ENCODE data around the gene COA8. TPM values are rescaled to one million over a fixed set of nuclear protein-coding genes. Genes with fewer than 3 reads are reported as not detected.

The COA8 gene
- total and polyA plus RNA-seq, 2 donors (not counting 3 experiments of a cell fraction or from before 2014, with no cell fraction given): 19.1 to 46.4 TPM

DNA sequence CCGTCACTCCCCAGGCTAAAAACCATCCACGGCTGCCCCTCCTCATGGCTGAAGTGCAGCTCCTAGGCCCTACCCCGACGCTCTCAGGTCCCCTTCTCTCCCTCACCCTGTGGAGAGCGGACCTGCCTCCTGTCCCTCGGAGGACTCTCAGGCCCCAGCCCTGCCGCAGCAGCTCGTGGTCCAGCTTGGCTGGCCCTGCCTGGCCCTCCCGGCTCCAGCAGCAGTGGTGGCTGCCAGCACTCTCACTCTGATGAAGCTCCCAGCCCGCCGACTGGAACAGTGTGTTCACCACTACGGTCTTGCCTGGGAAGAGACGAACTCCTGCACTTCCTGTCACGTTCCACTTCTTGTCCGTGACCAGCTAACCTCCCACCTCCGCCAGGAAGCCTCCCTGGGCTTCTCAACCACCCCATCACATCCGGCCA lies 11.4 kb upstream of the COA8 start:
- intact Hi-C loops (cut with micrococcal nuclease) (no loop called here), dilution Hi-C loops (cut with MboI; ENCODE audit: extremely low pct_ligation_motif_present, low sequenced_read_pairs) (no loop called here)
- H3K4me2 ChIP-seq (ENCODE audit: insufficient read depth, low read length): no peak overlapping the region
- H3K79me2 ChIP-seq (ENCODE audit: control insufficient read depth, insufficient read depth, low read length): peaks cover 4% of the 10 kb centered on the region
- no peaks in the 10 kb centered on the region for H3K4me1 ChIP-seq (ENCODE audit: control insufficient read depth, extremely low read depth, insufficient read depth, low read length)
- BruUV-seq (replicated peaks): no TSS peak
- no peak for TF ChIP-seq POLR2AphosphoS5 (IDR thresholded peaks at IDR 0.05; ENCODE audit: insufficient read depth, low read depth, low read length)
- no peak for TF ChIP-seq FOS (IDR thresholded peaks at IDR 0.05; ENCODE audit: borderline replicate concordance, insufficient read depth, low read length)
- TF ChIP-seq MYC (IDR thresholded peaks at IDR 0.05; ENCODE audit: low read depth, low read length): no peak
- no peak for TF ChIP-seq GATA2 (IDR thresholded peaks at IDR 0.05; ENCODE audit: insufficient read depth, insufficient read length, low read depth, low read length)
- TF ChIP-seq POLR2A (IDR thresholded peaks at IDR 0.05; ENCODE audit: low read depth, low read length): no peak
- TF ChIP-seq, protein P1, sequence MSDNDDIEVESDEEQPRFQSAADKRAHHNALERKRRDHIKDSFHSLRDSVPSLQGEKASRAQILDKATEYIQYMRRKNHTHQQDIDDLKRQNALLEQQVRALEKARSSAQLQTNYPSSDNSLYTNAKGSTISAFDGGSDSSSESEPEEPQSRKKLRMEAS (IDR thresholded peaks at IDR 0.05; ENCODE audit: insufficient read depth, insufficient read length): no peak
- TF ChIP-seq EZH2 (IDR thresholded peaks at IDR 0.05; ENCODE audit: borderline replicate concordance, low read depth, low read length, severe bottlenecking): no peak
- TF ChIP-seq, protein P2, sequence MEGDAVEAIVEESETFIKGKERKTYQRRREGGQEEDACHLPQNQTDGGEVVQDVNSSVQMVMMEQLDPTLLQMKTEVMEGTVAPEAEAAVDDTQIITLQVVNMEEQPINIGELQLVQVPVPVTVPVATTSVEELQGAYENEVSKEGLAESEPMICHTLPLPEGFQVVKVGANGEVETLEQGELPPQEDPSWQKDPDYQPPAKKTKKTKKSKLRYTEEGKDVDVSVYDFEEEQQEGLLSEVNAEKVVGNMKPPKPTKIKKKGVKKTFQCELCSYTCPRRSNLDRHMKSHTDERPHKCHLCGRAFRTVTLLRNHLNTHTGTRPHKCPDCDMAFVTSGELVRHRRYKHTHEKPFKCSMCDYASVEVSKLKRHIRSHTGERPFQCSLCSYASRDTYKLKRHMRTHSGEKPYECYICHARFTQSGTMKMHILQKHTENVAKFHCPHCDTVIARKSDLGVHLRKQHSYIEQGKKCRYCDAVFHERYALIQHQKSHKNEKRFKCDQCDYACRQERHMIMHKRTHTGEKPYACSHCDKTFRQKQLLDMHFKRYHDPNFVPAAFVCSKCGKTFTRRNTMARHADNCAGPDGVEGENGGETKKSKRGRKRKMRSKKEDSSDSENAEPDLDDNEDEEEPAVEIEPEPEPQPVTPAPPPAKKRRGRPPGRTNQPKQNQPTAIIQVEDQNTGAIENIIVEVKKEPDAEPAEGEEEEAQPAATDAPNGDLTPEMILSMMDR (IDR thresholded peaks at IDR 0.05; ENCODE audit: extremely low read depth in 1 of 2, insufficient read depth in 1 of 2, low read depth in 1 of 2, low read length in 2 of 2): no peak
- H3K27ac ChIP-seq (ENCODE audit: insufficient read depth, low read depth, low read length): no peak overlapping the region
- no peaks in the 10 kb centered on the region for H3K36me3 ChIP-seq (ENCODE audit: control insufficient read depth in 2 of 2, extremely low read depth in 1 of 2, insufficient read depth in 2 of 2, low read length in 2 of 2)
- no peaks in the 10 kb centered on the region for H3K9me3 ChIP-seq (replicated peaks; ENCODE audit: control insufficient read depth, insufficient read depth, low read length)
- ChIA-PET CTCF (interaction anchor here (0.9 to 14.4 kb wide), 2 partner anchors 32 to 51 kb away, joined by 4 to 209 read pairs; partner anchors contain the start of gene CKB), POLR2A (no interaction called here)
- H3K27me3 ChIP-seq (ENCODE audit: control insufficient read depth in 2 of 2, insufficient read depth in 2 of 2, low read length in 2 of 2): no peaks in the 10 kb centered on the region
- FAIRE-seq (no peak), DNase-seq (ENCODE audit: low read depth, low spot score) (no peak)
- H3K4me3 ChIP-seq (replicated peaks in 1 of 3; ENCODE audit: insufficient read depth in 1 of 3, low read depth in 1 of 3, low read length in 3 of 3): no peak overlapping the region
- H3K9me1 ChIP-seq (replicated peaks; ENCODE audit: control insufficient read depth, extremely low read depth, insufficient read depth, low read length): no peaks in the 10 kb centered on the region
- H2AFZ ChIP-seq (ENCODE audit: low read depth, low read length): no peak overlapping the region
- no peak overlapping the region for H3K9ac ChIP-seq (replicated peaks; ENCODE audit: extremely low read depth, insufficient read depth, low read length)
- no peaks in the 10 kb centered on the region for H4K20me1 ChIP-seq (replicated peaks; ENCODE audit: control insufficient read depth, extremely low read depth, insufficient read depth, low read length)
